Activated T-cell treated with anti-CD3 and anti-CD28 coated beads for 1 hour (primary cell): ENCODE data around the gene TSKU.
"Not testable (repeated sequence)": the region's sequence is repeated elsewhere in the genome, so short reads cannot be mapped to it uniquely, and the experiment has no call there.

ENCODE experiments used
- DNase-seq: peaks from one replicate; pipeline ENCODE4 v3.0.0-alpha.2; 2020; ENCODE audit warnings: low read depth

TSKU gene

GRCh38 chr11:76824980-76825725, 42.0 kb downstream of the TSKU start:
- DNase-seq: no peak

GRCh38 chr11:76825726-76826396, 42.7 kb downstream of the TSKU start:
- no peak for DNase-seq

- DNase-seq: not testable (repeated sequence)
Observed at GRCh38 chr11:76826508-76826907, 43.4 kb downstream of the TSKU start.

- DNase-seq: not testable (repeated sequence)
Observed at GRCh38 chr11:76827005-76827404, 43.8 kb downstream of the TSKU start.

- DNase-seq: no peak
Observed at GRCh38 chr11:76830639-76831327, 47.6 kb downstream of the TSKU start.

DNA sequence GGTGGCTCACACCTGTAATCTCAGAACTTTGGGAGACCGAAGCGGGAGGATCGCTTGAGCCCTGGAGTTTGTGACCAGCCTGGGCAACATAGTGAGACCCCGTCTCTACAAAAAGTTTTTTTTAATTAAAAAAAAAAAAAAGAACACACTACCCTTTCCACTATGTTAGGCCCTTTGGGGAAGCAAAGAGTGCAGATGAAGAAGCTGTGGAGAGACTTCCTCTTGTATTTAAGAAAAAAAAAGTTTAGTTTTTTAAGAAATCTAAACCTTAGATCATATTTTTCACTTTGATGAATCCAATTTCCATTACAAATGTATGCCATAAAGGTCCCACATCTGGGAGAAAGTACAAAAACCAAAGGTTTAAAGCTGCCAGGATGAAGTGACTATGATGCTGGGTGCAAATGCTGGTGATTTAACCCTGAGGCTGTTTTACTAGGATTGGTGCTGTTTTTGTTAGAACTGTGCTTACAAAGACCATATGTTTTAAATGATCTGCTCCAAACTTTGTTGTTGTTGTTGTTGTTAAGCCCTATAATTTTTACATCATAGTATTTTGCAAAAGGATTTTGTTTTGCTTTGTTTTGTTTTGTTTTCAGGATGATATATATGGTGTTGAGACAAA, 48.6 kb downstream of the TSKU start:
- DNase-seq: no peak

GRCh38 chr11:76832361-76832760, 49.2 kb downstream of the TSKU start:
- DNase-seq: no peak

DNA sequence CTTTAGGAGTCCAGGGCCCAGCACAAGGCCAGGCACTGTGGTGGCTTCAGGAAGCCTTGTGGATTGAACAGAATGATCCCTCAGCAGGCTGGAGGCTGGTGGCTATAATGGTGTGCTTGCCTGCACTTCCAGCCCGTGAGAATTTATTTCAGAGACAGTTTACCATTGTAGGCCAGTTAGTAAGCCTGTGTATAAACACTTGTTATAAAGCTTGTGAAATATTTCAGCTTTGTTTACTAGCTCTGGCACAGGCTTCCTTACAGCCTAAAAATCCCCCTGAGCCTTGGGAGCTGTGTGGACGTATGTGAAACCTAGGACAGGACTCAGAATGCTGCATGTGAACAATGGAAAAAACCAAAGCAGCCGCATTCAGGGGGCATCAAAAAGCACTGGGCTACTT, 51.0 kb downstream of the TSKU start:
- DNase-seq: no peak

DNA sequence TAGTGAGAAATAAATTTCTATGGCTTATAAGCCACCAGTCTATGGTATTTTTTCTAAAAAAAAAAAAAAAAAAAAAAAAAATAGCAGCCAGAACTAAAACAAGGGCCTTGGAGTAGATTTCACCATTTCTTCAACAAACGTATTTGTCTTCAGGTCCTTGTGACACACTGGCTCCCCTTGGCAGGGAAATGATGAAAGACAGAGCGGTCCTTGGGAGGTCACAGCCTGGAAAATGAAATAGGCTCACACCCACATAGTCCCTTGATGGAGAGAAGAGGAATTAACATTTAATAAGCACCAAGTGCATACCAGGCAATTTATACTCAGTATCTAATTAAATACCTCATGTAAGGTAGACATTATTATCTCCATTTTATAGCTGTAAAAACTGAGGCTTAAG, 51.9 kb downstream of the TSKU start:
- DNase-seq: no peak

- DNase-seq: no peak
Observed at GRCh38 chr11:76835928-76836612, 52.9 kb downstream of the TSKU start.

DNA sequence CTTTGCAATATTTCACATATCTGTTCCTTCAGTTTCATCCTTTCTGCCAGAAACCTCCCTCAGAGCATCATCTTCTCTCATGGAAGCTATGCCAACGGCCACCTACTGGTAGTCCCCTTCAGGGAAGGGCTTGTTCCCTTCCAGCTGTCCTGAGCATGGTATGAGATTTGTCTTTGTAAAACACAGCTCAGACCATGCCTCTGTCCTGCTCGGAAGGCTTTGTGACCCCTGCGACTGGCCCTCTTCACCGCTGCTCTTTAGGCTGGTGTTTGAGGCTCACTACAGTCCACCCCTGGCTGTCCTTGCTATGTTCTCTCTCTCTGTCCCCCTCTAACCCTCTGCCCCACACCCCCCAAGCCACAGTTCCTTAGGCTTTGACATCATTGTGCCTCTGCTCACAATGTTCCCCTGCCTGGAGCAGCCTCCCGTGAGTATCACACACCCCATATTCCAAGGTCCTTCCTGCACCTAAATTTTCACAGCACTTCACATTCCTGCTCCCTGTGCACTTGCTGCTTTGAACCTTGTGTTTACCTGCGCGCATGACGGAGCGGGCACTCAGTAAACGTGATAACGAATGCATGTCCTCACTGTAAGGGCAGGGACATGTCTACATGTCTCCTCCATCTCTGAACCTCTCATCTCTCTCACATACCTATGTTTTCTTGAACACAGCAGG, 53.6 kb downstream of the TSKU start:
- no peak for DNase-seq

DNA sequence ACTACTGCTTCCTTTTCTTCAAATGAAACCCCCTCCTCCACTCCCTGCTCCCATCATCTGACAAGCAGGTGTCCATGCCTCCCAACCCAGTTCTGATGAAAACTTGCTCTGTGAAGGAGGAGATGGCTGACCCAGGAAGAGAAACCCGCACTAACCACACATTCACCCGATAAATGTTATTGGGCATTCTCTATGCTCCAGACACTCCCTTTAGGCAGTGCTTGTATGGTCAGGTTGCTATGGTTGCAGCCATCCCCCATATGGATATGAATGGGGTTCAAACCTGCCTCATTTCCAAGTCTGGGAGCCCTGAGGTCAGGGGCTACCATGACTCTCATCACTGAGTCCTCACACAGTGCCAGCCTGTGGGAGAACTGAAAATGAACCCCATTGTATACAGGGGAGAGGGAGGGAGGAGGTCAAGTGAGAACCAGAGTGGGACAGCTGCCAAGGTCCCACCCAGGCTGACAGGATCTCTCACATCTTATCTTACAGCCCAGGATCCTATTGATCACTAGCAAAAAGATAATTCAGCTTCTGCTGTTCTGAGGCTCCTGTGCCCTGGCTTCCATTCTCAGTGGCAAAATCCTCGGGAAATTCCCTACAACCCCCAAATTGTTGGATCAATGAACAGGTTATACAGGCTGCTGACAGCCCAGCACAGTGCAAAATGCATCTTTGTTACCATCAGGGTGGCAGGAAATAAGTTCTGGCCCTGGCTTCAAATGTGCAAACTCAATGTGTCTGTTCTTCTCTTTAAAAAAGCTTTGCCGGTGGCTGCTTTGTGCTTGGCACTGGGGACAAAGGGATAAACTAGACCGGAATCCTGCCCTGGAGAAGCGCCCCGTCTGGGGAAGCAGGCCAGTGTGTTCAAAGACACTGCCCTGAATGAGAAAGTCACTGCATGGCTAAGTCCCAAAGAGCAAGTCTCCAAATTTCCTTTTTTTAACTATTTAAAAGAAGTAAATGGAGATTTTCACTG, 54.8 kb downstream of the TSKU start:
- DNase-seq: no peak

DNA sequence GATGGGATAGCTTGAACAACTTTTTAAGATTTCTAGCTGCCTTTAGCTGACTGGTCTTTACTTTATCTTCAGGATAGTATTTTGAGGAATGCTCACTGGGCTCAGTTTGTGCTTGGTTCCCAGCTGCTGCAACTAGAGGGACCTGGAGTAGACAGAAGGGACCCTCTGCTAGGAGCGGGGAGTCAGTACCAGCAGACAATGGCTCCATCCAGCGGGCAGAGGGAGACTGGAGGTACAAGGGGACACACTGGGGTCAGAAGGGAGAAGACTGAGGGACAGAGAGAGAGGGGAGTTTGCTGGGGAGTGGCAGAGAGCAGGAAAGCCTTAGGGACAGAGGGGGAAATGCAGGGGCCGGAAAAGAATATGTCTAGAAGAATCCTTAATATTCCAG, 55.5 kb downstream of the TSKU start:
- DNase-seq: no peak

DNA sequence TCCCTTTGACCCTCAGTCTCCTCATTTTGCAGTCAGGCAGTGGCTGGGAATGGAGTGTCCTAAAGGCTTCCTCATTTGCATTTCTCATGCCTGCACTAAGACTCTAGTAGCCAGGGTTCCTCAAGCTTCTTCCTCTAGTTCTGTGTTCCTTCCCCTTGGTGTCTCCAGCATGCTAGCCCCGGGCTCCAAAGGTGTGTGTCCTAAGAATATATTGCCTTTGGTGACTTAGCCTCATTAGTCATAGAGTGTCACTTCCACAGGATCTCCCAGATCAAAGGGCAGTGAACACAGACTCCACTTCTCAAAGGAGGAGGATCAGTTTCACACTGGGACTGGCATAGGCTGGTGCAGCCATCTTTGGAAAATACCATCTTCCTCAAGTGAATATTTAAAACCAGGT, 56.2 kb downstream of the TSKU start:
- no peak for DNase-seq

- no peak for DNase-seq
Observed at GRCh38 chr11:76841923-76842452, 58.8 kb downstream of the TSKU start.

GRCh38 chr11:76843907-76844306, 60.8 kb downstream of the TSKU start:
- no peak for DNase-seq

DNA sequence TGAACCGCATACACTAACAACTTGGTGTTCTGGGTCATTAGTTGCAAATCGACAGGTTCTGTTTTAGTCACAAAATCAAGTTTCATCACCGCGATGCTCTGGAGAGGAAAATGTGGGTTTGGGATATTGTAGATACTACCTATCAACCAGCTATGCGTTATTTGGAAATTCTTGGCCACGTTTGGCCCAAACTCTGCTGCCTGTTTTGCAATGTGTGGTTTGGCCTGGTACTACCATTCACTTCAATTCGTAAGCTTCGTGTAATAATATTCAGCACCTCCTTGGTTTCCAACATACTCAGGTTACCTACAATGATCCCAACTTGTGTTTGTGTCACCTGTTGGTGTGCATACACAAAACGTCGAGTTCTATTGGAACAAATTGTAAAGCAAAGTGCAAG, 61.4 kb downstream of the TSKU start:
- no peak for DNase-seq

DNA sequence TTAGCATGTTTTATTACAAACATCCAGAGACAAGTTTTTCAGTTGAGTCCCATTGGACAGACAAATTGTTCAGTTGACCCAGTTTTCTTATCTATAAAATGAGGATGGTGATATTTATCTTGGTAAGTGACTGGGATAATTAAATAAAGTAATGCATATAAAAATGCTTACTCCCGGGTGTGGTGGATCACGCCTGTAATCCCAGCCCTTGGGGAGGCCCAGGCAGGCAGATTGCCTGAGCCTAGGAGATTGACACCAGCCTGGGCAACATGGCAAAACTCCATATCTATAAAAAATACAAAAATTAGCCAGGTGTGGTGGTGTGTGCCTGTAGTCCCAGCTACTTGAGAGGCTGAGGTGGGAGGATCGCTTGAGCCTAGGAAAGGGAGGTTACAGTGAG, 61.9 kb downstream of the TSKU start:
- DNase-seq: no peak

DNA sequence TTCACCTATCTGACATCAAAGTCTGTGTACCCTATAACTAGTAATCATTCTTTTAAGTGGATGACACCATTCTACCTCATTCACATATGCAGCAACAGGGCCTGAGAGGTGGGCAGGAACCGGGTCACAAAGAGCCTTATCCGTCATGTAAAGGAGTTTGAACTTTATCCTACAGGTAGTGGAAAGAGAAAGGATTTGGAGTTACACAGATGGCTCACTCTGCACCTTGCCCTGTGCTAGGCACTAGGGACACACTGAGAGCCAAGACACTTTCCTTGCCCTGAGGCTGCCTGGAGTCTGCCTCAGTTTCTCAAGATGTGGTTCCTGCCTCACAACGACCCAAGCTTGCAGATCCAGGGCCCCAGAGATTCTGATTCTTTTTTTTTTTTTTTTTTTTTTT, 63.3 kb downstream of the TSKU start:
- no peak for DNase-seq
